ELR (cell line): ENCODE data around the gene CSNK2A1.

Experiments used
- DNase-seq: peaks from one replicate; pipeline ENCODE4 v3.0.0-alpha.2; 2015; ENCODE audit warnings: low read depth

Gene CSNK2A1

DNA sequence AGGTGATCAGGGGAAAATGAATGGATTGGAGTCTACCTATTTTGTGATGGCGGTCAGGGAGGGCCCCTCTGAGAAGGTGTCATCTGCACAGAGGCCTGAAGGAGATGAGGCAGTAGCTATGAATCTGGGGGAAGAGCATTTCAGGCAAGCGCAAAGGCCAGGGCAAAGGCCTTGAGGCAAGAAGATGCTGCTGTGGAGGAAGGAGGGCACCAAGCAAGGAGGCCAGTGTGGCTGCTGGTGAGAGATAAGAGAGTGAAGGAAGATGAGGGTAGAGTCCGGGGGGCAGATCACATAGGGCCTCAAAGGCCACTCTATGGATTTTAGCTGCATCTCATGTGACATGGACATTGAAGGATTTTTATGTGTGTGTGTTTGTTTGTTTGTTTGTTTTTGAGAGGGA lies 20.6 kb upstream of the CSNK2A1 start:
- no peak for DNase-seq

DNA sequence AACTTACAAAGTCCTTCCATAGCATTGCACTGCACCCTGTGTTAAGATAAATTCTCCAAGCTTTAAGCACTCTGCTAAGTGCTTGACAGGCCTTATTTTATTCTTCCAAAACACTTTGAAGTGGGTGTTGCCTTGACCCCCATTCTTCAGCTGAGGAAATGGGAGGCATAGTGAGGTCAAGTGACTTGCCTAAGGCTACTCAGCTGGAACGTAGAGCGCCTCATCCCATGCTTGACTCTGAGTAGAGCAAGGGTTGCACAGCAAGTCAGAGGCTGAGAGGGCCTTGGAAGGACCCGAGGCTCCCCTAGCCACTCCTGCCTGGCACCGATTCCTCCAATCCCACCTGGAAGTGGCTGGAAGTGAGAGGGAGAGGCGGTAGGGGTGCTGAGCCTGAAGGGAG lies 19.6 kb upstream of the CSNK2A1 start:
- no peak for DNase-seq

DNA sequence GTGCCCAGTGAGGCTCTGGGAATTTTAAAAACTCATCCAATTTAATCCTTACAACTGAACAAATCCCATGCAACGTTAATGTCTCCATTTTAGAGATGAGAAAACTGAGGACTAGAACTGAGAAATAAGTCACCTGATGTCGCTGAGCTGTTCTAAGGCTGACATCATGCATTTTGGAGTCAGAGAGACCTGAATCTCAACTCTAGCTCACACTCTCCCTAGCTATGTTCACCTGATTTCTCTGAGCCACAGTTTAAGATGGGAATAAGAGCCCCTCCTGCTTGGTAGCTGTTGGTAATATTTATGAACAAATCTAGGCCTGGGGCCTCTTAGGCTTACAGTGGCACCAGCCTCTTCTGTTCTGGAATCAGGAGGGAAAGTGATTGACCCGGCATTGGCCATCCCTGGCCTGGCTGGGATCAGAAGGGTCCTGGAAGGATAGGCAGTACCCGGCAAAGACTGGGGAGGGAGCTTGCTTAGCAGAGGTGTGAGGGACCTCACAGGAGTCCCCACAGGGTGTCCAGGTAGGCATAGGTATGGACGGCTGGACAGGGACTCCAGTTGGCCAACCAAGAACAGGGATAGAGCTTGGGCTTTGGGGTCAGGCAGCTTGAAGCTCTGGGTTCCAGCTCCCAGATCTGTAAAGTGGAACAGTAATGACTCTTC lies 18.8 kb upstream of the CSNK2A1 start:
- DNase-seq: no peak

DNA sequence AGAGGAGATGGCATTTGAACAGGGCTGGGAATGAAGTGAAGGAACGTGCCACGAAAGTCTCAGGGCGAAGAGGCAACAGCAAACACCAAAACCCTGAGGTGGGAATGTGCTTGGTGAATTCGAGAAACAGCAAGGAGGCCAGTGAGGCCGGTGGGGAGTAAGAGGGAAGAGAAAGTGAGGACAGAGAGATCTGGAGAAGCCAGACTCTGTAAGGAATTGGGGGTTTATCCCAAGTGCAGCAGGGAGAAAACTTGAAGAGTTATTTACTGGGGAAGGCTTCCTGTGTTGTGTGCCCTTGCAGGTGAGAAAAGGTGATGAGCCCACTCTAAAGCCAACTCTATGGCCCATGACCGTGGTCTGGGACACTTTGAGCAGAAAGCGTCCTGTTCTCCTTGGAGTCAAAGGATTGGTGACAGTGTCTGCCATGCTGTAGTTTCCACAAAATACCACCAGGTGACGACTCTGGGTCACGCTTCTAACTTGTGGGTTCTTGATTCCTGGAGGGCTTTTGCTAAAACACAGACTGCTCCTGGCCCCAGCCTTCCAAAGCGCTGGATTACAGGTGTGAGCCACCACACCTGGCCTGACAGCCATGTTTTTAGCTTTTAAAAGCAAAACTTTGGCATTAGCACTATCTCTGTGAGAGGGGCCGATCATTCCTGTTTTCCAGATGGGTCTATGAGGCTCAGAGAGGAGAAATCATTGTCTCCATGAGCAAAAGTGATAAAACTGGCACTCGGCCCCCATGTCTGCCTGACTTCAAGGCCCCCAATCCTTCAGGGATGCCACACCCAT lies 18.0 kb upstream of the CSNK2A1 start:
- DNase-seq: peak; percentile 72

DNA sequence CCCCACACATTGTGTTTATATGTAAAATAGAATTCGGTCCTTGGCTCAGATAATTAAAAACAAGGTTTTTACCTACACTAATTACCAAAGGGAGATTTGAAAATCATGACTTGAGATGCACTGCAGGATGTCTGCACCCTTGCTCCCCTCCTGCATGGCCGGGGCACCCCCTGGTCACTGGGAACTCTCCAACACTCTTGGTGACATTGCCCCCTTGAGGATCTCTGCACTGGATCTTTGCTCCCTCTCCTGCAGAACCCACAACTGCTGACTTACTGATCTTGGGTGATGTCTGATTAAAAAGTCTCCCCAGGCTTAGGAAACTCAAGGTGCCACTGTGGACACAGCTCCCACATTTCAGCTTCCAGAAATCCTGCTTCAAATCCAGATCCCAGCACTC lies 17.1 kb upstream of the CSNK2A1 start:
- no peak for DNase-seq

DNA sequence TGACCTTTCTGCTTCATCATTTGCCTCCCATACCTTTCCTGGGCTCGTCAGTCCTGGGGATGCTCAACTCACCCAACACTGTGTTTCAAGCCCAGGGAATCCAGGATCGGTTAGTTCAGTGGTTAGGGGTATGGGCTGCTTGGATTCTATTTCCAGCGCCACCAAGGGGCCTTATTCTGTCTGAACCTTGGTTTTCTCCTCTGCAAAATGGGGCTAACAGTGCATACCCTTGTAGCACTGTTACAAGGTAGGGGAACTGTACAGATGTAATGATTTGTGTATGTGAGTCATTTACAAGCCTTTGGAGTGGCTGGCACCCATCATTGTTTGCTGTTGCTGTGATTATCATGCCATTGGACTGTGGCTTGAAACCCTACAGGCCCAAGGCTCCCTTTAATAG lies 14.5 kb upstream of the CSNK2A1 start:
- no peak for DNase-seq

DNA sequence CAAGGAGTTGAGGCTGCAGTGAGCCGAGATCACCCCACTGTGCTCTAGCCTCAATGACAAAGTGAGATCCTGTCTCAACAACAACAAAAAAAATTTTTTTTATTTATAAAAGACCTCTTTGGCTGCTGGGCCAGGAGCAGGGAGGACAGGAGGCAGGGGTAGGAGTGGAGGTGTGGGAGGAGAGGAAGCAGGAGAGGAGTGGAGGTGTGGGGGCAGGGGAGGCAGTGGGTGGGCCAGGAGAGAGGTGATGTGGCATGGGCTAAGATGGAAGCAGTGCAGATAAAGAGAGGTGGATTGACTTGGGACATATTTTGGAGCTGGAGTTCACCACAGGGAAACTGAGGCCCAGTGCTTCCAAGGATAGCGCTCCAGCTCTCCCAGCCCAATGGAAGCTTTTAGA lies 13.4 kb upstream of the CSNK2A1 start:
- DNase-seq: no peak

DNA sequence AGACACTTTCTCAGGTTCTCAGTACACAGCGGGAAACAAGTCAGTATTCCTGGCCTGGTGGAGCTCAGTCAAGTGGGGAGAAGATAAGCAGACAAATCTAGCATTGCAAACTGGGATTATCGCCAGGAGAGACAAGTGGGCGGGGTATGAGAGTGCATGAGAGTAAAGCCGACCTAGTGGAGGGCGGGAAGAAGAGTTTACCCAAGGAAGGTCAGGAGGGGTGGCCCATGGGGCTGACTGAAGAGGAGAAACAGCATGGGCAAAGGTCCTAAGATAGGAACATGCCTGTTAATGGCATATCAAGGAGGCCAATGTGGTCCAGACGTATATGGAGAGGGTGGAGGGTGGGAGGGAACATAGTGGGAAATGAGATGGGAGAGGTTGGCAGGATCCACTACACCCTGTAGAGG lies 12.4 kb upstream of the CSNK2A1 start:
- no peak for DNase-seq

DNA sequence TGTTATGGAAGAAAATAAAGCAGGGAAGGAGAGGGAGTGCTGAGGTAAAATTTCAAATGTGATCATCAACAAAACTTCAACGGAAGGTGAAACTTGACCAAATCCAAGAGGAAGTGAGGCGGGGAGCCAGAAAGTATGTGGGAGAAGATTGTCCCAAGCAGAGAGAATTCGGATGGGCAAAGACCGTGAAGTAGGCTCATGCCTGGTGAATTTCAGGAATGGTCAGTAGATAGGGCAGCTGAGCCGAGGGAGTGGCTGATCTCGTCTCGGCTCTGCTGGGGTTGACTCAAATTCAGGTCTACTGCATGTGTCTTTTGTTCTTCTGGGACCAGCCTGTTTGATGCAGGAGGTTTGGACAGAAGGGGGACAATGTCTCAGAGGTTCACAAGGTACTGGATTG lies 7.0 kb upstream of the CSNK2A1 start:
- DNase-seq: no peak

DNA sequence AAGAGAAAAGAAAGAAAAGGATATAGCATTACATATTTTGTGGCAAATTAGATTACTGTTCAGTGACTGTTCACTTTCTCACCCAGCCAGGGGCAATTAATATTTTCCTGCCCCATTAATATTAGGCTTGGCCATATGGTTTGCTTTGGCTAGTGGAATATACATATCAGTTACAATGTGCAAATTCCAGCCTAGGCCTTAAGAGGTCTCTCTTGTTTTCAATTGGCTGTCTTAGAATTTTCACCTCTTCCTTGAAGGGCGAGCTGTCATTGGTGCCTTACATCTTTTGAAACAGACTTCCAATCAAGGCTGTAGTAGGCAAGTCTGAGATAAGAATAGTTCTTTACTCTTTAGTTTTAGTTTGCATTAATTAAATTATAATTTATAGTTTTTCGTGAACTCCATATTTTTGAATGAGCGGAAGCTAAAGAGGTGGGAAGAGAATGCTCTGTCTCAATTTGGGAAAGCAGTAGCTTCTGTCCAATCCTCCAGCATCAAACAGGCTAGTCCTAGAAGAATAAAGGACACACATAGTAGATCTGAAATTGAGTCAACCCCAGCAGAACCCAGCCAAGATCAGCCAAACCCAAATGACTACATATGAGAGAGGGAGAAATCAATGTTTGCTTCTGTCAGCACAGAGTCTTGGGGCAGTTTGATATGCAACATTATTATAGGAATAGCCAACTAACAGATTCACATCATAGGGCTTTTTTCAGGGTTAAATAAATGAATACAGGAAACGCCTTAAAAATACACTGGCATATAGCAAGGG lies 6.3 kb upstream of the CSNK2A1 start:
- no peak for DNase-seq

DNA sequence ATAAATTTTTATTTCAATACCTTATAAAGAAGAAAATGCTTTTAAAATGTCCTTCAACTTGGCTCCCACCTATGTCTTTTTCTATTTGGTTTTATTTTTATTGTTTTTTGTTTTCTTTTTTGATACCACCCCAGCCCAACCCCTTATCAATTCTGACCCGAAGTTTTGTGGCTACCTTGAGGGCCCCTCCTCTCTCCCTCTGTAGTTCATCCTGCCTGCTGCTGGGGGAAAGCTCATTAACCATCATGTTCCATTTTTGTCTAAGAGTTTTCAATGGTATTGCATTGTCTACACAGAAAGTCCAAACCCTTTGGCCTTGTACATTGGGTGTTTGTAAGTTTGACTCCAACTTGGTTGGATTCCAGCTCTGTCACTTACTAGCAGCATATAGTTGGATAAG lies 5.3 kb upstream of the CSNK2A1 start:
- no peak for DNase-seq

DNA sequence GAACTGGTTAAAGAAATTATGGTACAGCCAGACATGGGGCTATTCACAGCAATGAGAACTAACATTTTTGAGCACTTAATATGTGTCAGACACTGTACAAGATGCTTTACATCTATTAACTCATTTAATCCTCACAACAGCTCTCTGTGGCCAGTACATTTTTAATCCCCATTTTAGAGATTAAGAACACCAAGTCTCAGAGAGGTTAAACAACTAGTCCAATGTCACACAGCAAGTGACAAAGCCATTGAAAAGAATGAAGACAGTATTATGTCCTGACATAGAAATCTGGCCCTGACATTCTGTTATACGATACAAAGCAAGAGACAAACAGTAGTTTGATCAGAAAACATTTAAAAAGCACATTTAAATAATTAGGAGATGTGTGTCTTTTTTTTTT lies 3.8 kb upstream of the CSNK2A1 start:
- no peak for DNase-seq

DNA sequence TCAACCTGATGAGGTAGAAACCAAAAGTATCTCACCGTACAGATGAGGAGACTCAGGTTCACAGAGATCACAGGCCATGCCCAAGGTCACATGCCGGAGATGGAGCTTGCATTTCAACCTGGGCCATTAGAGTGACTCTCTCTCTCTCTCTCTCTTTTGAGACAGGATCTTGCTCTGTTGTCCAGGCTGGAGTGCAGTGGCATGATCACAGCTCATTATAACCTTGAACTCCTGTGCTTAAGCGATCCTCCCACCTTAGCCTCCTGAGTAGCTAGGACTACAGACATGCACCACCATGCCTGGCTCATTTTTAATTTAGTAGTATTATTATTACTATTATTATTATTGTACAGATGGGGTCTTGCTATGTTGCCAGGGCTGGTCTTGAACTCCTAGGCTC lies 2.8 kb upstream of the CSNK2A1 start:
- no peak for DNase-seq

DNA sequence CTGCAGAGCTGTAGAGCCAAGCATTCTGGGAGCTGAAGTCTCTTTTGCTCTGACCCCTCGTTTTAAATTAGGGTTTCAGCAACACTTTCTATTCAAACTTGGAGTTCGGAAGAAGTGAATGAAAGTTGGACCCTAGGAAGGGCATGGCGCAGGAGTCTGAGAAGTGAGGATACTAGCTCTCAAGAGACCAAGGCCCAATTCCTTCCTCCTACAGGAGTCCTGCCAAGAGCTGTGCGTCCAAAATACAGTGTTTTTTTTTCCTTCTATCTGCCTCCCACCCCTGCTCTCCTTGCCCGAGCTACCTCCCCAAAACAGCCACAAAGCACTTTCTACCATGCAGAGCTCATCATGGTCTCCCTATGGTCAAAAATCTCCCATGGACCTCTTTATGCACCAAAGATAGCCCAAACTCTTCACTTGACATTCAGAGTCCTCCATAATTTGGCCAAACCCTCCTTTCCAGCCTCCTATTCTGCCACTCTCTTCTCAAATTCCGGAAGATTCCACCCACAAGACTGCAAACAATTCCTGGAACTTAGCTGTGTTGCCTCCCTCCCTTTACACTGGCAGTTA lies 649 bp upstream of the CSNK2A1 start:
- no peak for DNase-seq

DNA sequence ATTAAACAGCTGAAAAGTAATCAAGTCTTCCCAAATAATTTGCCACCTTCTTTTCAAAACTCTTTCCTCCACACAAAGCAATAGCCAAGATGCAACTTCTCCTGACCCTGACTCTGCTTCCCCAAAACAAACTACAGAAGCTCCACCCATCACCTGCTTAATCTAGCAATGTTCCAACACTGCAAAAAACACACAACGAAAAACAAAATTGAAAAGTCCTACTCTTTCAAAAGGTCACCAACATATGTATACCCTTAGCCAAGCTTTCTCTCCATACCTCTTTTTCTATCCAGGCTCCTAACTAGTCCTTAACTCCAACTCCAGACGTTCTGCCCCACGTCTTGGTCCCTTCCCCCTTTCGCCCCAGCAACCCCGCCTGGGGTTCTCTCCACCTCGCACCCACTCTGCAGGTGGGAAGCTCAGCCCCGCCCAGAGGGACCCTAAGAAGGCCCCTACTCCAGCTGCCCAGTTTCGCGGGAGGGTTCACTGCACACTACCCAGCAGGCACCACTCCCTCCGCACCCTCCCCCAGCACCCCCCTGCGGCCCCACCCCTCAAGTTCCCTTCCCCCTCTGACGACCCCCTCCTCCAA lies 717 bp downstream of the CSNK2A1 start:
- peak; percentile 25 for DNase-seq

DNA sequence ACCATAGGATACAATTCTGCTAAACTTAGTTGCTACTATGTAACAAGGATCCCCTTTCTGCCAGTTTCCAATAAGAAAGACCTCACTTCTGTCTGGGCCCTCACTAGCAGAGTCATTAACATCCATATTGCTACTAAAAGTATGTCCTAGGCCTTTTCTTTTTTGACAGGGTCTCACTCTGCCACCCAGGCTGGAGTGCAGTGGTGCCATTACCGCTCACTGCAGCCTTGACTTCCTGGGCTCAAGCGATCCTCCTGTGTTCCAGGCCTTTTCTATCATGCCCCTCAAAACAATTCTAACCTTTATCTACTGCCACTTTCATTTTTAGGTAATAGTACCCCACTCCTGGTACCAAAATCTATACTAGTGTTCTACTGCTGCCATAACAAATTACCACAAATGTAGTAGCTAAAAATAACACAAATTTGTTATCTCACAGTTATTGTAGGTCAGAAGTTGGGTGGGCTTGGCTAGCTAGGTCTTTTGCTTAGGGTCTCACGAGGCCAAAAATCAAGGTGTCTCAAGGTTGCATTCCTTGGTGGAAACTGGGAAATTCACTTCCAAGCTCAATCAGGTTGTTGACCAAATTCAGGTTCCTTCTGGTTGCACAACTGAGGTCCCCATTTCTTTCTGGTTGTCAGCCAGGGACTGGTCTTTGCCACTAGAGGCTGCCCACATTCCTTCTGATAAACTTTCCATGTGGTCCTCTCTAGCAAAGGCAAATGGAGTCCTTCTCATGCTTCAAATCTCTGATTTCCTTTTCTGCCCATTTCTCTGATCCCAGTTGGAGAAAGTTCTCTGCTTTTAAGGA lies 3.0 kb downstream of the CSNK2A1 start:
- DNase-seq: no peak

DNA sequence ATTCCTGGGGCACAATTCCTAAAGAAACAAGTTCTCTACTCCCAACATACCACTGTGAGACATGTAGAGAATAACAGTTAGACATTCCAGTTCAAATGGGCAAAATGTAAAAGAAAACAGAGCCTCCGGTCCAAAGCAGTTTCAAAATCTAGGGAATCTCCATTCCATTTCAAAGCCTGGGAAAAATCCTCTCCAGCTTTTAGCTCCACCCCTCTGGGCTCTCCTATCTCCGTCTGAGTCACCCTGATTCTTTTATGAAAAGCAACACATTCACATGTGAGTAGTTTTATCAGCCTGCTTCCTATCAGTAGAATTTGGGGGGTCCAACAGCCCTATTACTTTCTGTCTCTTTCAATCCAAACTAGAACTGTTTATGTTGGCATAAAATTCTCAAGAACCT lies 3.7 kb downstream of the CSNK2A1 start:
- peak; percentile 80 for DNase-seq

DNA sequence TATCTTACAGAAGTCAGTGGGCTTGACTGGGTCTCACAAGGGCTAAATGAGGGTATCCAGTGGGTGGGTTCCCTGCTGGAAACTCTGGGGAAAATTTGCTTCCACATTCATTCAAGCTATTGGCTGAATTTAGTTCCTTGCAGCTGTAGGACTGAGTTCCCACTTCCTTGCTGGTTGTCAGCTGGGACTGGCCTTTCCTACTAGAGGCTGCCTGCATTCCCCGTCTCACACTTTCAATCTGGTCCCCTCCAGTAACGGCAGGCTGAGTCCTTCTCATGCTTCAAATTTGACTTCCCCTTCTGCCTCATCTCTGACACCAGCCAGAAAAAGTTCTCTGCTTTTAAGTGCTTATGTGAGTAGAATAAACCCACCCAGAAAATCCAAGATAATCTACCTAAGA lies 4.4 kb downstream of the CSNK2A1 start:
- DNase-seq: no peak

DNA sequence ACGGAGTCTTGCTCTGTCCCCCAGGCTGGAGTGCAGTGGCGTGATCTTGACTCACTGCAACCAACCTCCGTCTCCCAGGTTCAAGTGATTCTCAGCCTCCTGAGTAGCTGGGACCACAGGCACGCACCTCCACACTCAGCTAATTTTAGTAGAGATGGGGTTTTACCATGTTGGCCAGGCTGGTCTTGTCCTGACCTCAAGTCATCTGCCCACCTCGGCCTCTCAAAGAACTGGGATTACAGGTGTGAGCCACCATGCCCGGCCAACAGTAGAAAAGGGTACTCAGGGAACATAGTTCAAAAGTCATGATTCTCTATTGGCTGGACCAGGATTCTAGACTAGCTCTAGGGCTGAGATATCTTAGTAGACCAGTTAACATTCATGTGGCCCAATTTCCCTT lies 5.6 kb downstream of the CSNK2A1 start:
- DNase-seq: no peak

DNA sequence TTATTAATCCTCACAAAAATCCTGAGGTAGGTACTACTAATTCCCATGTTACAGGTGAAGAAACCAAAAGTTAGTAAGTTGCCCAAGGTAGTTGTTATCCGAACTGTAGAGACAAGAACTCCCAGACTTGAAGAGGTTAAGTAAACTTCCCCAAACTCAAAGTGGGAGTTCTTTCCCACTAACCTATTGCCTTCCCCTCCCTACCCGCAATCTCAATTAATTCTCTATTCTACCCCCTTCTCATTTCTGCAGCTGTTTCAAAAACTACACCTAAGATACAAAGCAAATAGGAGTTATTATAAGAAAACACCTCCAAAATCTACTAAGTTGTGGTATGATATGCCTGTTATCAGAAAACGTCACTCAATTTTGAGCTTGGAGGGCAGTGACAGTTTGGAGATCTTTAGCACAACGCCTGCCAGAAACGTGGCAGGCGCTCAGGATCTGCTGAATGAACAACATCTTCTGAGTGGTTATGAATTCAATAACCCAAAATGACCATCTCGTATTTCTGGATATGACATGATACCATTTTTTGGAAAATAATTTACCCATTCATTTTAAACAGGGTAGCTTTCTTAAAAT lies 7.1 kb downstream of the CSNK2A1 start:
- DNase-seq: no peak

DNA sequence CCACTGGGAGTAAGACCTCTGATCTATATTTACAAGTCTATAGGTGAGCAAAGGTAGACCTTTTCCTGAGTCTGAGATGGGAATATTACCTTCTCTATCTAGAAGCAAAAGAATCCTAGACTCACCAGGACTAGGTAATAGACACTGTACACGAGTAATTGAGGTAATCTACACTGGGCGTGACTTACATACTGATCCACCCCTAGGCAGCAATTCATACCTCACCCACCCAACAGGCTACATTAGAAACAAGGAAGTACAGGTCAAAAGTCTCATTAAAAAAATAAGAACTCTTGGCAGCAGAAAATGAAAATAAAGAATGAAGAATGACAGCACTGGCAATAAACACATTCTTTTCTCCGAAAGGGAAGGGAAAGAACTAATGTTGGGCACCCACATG lies 7.6 kb downstream of the CSNK2A1 start:
- no peak for DNase-seq
